K562 (cell line): ENCODE results near the gene NDUFB8. TPM values are rescaled to one million over a fixed set of nuclear protein-coding genes. Genes with fewer than 3 reads are reported as not detected.

Experiments
- ATAC-seq: fragments of 200-7000 bp; cut with Tn5 transposase; 3 replicates; pipeline ENCODE4 v1.9.1; 2020; ENCODE audit warnings: moderate library complexity
- BruUV-seq: library from RNA; stranded (reverse); fragments of 400-500 nt; replicated peaks from 2 replicates; lab custom pipeline; 2021; lab: Mats Ljungman, UMichigan
- CTCF ChIA-PET: fragments of 300-600 bp; formaldehyde crosslinking; extraction: SDS; loops from one replicate; lab custom pipeline; 2021; ENCODE audit warnings: low intra/inter-chr PET ratio; lab: Yijun Ruan, JAX
- POLR2A ChIA-PET: fragments of 300-600, 350-650 bp; sonication (Branson Sonifier 250); formaldehyde crosslinking; extraction: SDS; loops from one replicate; lab custom pipeline; 2021; ENCODE audit warnings: antibody characterized with exemption, inconsistent platforms; lab: Yijun Ruan, JAX
- DNase-seq, 4 experiments: peaks; one replicate each; pipeline versions ENCODE4 v3.0.0 to v3.0.0-alpha.2; 2011 to 2018; ENCODE audit warnings: low spot score in 3 of 4, mixed read lengths in 3 of 4; ENCODE audit errors: extremely low read depth in 1 of 4
- FAIRE-seq: peaks from 2 replicates; lab custom pipeline; 2011; peaks lifted over from hg19 to GRCh38; lab: Jason Lieb, UNC
- H2AFZ ChIP-seq: 2 replicates; pipeline ENCODE4 v1.6.0; 2011; ENCODE audit warnings: low read depth, low read length, control low read depth, inconsistent platforms
- H3K27ac ChIP-seq: fragments of 200-600 bp; 3 replicates; pipeline ENCODE4 v1.8.0; 2011; ENCODE audit warnings: low read depth, mild to moderate bottlenecking, control low read depth, inconsistent platforms, low read length, moderate library complexity, mixed read lengths; ENCODE audit errors: extremely low read depth
- H3K27me3 ChIP-seq, 2 experiments: fragments of 300-600 bp in 1 of 2; 2 replicates in 1 of 2; 3 replicates in 1 of 2; pipeline versions ENCODE4 v1.6.0 to v1.8.0; 2011; ENCODE audit warnings: inconsistent platforms in 2 of 2, low read length in 2 of 2, mild to moderate bottlenecking in 1 of 2, mixed read lengths in 1 of 2, moderate library complexity in 1 of 2; ENCODE audit not compliant: control insufficient read depth in 2 of 2, insufficient read depth in 2 of 2
- H3K36me3 ChIP-seq: fragments of 300-600 bp; 3 replicates; pipeline ENCODE4 v1.8.0; 2011; ENCODE audit warnings: mild to moderate bottlenecking, low read length, inconsistent platforms; ENCODE audit not compliant: control insufficient read depth, insufficient read depth
- H3K4me1 ChIP-seq, 2 experiments: fragments of 200-600 bp in 1 of 2; replicated peaks in 1 of 2; 2 replicates in 1 of 2; 3 replicates in 1 of 2; pipeline versions ENCODE4 v1.5.1 to v1.8.0; 2011; ENCODE audit warnings: inconsistent platforms in 2 of 2, low read length in 2 of 2, mild to moderate bottlenecking in 1 of 2, mixed read lengths in 1 of 2, moderate library complexity in 1 of 2; ENCODE audit not compliant: control insufficient read depth in 2 of 2, insufficient read depth in 2 of 2
- H3K4me2 ChIP-seq: 2 replicates; pipeline ENCODE4 v1.6.1; 2011; ENCODE audit warnings: low read length, control low read depth, inconsistent platforms, mixed read lengths; ENCODE audit not compliant: insufficient read depth
- H3K4me3 ChIP-seq: fragments of 200-600 bp; sonication (generic), shearing (Covaris generic); 2 replicates; pipeline ENCODE4 v1.5.1; 2016; ENCODE audit warnings: control low read depth, inconsistent platforms
- H3K79me2 ChIP-seq: fragments of 200-600 bp; 3 replicates; pipeline ENCODE4 v1.8.0; 2011; ENCODE audit warnings: low read length, inconsistent platforms; ENCODE audit not compliant: control insufficient read depth, insufficient read depth
- H3K9ac ChIP-seq, 2 experiments: 2 replicates each; pipeline versions ENCODE4 v1.6.0 to v1.6.1; 2011; ENCODE audit warnings: low read depth in 2 of 2, low read length in 2 of 2, control low read depth in 1 of 2, inconsistent platforms in 1 of 2, mild to moderate bottlenecking in 1 of 2, mixed read lengths in 1 of 2; ENCODE audit not compliant: insufficient read depth in 1 of 2
- H3K9me1 ChIP-seq: one replicate; pipeline ENCODE4 v1.6.0; 2011; ENCODE audit warnings: inconsistent platforms, mild to moderate bottlenecking, low read length, moderate library complexity; ENCODE audit not compliant: control insufficient read depth, insufficient read depth
- H3K9me3 ChIP-seq: replicated peaks from 2 replicates; pipeline ENCODE4 v1.5.1; 2011; ENCODE audit warnings: low read depth, low read length, inconsistent platforms; ENCODE audit not compliant: control insufficient read depth, insufficient read depth
- H4K20me1 ChIP-seq: replicated peaks from 2 replicates; pipeline ENCODE4 v1.6.1; 2011; ENCODE audit warnings: low read length, inconsistent platforms, mixed read lengths; ENCODE audit not compliant: control insufficient read depth, insufficient read depth
- CBFA2T3 ChIP-seq: fragments of 450-650 bp; IDR thresholded peaks from 2 replicates; pipeline ENCODE4 v1.6.1; 2017
- CCNT2 ChIP-seq: IDR thresholded peaks from 2 replicates; pipeline ENCODE4 v1.6.1; 2011; ENCODE audit warnings: borderline replicate concordance, low read depth, mild to moderate bottlenecking, moderate library complexity, mixed read lengths, low read length; ENCODE audit not compliant: insufficient read length; ENCODE audit errors: extremely low read depth
- CGGBP1 ChIP-seq: fragments of 250-450 bp; sonication (Bioruptor Pico); IDR thresholded peaks from 2 replicates; pipeline ENCODE4 v1.9.0; 2021; ENCODE audit warnings: mild to moderate bottlenecking
- E2F8 ChIP-seq: fragments of 450-650 bp; IDR thresholded peaks from 2 replicates; pipeline ENCODE4 v1.7.1; 2018; ENCODE audit warnings: mild to moderate bottlenecking, low read depth; ENCODE audit not compliant: partially characterized antibody
- ELF2 ChIP-seq: fragments of 250-450 bp; sonication (Bioruptor Pico); IDR thresholded peaks from 2 replicates; pipeline ENCODE4 v1.5.0; 2021; ENCODE audit warnings: mild to moderate bottlenecking
- HDGF ChIP-seq: fragments of 450-650 bp; IDR thresholded peaks from 2 replicates; pipeline ENCODE4 v1.6.1; 2016
- JUN ChIP-seq, 2 experiments: sonication (generic) in 1 of 2; formaldehyde crosslinking in 1 of 2; IDR thresholded peaks; 2 replicates each; pipeline versions ENCODE4 v1.6.1 to v1.8.0; 2012 to 2022; ENCODE audit warnings: borderline replicate concordance in 2 of 2, mild to moderate bottlenecking in 2 of 2, improper control_type of control experiment in 1 of 2, low read depth in 1 of 2, low read length in 1 of 2, missing genetic modification reagents in 1 of 2
- NR3C1 ChIP-seq: sonication (generic); formaldehyde crosslinking; IDR thresholded peaks from 2 replicates; pipeline ENCODE4 v1.8.1; 2022; ENCODE audit warnings: missing genetic modification reagents
- PBX2 ChIP-seq, 2 experiments: IDR thresholded peaks in 1 of 2; conservative IDR thresholded peaks in 1 of 2; 2 replicates each; pipeline ENCODE4 v1.6.1; 2016; ENCODE audit warnings: low read depth in 2 of 2, mild to moderate bottlenecking in 1 of 2, missing compliant biosample characterization in 1 of 2, missing genetic modification characterization in 1 of 2, moderate library complexity in 1 of 2
- SMAD1 ChIP-seq: fragments of 150-350 bp; IDR thresholded peaks from 2 replicates; pipeline ENCODE4 v1.6.1; 2014; ENCODE audit warnings: low read length, low read depth; ENCODE audit not compliant: partially characterized antibody
- SMAD3 ChIP-seq: fragments of 450-650 bp; formaldehyde crosslinking; conservative IDR thresholded peaks from 2 replicates; pipeline ENCODE4 v1.4.0; 2020; ENCODE audit warnings: mild to moderate bottlenecking
- SRF ChIP-seq, 2 experiments: fragments of 250-450, 450-650 bp in 1 of 2; sonication (Bioruptor Pico) in 1 of 2; sonication (generic) in 1 of 2; formaldehyde crosslinking; IDR thresholded peaks; 2 replicates each; pipeline versions ENCODE4 v1.5.0 to v1.5.1; 2020 to 2022; ENCODE audit warnings: mild to moderate bottlenecking in 1 of 2, missing genetic modification reagents in 1 of 2
- ZKSCAN3 ChIP-seq: fragments of 250-450 bp; sonication (Bioruptor Pico); IDR thresholded peaks from 2 replicates; pipeline ENCODE4 v1.4.0; 2020
- ZNF75A ChIP-seq: fragments of 450-650 bp; formaldehyde crosslinking; IDR thresholded peaks from 2 replicates; pipeline ENCODE4 v1.4.0; 2020; ENCODE audit warnings: mild to moderate bottlenecking
- ZNF764 ChIP-seq: fragments of 250-450 bp; sonication (Bioruptor Pico); IDR thresholded peaks from 2 replicates; pipeline ENCODE4 v1.4.0; 2020; ENCODE audit warnings: low read depth, mild to moderate bottlenecking, moderate library complexity
- WGBS: fragments of 100-300 bp; shearing (Covaris generic); methylation state at CpG from one replicate; pipeline ENCODE4 v1.1.6; 2016; ENCODE audit warnings: low coverage, mixed read lengths; ENCODE audit not compliant: insufficient coverage; ENCODE audit errors: missing lambda C conversion rate; 5-methylcytosine and 5-hydroxymethylcytosine counted together
- in situ Hi-C: fragments of 300-500 bp; cut with MboI; formaldehyde crosslinking; loops from 4 replicates; pipeline ENCODE4 v1.15.0; 2018; ENCODE audit warnings: inconsistent platforms, mixed read lengths
- intact Hi-C: fragments of 100-400 bp; cut with micrococcal nuclease; formaldehyde crosslinking; loops from 2 replicates; pipeline ENCODE4 v1.14.2; 2022
- polyA plus RNA-seq, 8 experiments: library from polyadenylated mRNA; depleted of rRNA in 4 of 8; stranded (reverse) in 5 of 8; unstranded in 3 of 8; fragments of >200 nt; fragmentation: Nextera tagmentation in 2 of 8; fragmentation: Illumina TruSeq in 1 of 8; extraction: Ambion mirVana in 2 of 8; extraction: Trizol in 1 of 8; gene quantifications; 2 replicates each; pipeline versions ENCODE4 v1.2.1 to v1.2.3, GENCODE V29; 2011 to 2014; ENCODE audit warnings: inconsistent platforms in 1 of 8, missing spikeins in 1 of 8
- total RNA-seq, 7 experiments: library from RNA; depleted of rRNA in 6 of 7; stranded (reverse); fragments of >200 nt in 6 of 7; fragmentation: Illumina TruSeq in 2 of 7; extraction: Trizol in 2 of 7; gene quantifications; 2 replicates each; pipeline versions ENCODE4 v1.2.1 to v1.2.3, GENCODE V29; 2011 to 2021; ENCODE audit warnings: low replicate concordance in 1 of 7

The NDUFB8 gene
- total and polyA plus RNA-seq, 9 of the 15 experiments (the other 6 are each of a cell fraction or from before 2014, with no cell fraction given): 131 to 360 (median 199) TPM

- no peak for TF ChIP-seq PBX2 (CRISPR knock-in tag; IDR thresholded peaks at IDR 0.05; ENCODE audit: low read depth)
- no peak for TF ChIP-seq PBX2 (tag; conservative IDR thresholded peaks at IDR 0.05; ENCODE audit: low read depth)
- TF ChIP-seq CCNT2: no peak
- TF ChIP-seq ZNF764: no peak
- TF ChIP-seq SRF (CRISPR knock-in tag; IDR thresholded peaks at IDR 0.05): no peak
Measured at GRCh38 chr10:100576282-100576635, 46.6 kb upstream of the NDUFB8 start (continued).

GRCh38 chr10:100575585-100576281, 46.1 kb upstream of the NDUFB8 start:
- no peaks in the 10 kb centered on the region for H3K9me1 ChIP-seq
- no peaks in the 10 kb centered on the region for H3K79me2 ChIP-seq
- no peak overlapping the region for H3K4me3 ChIP-seq
- FAIRE-seq (no peak), ATAC-seq (no peak), DNase-seq (no peak)
- no peak overlapping the region for H3K4me2 ChIP-seq
- H2AFZ ChIP-seq: no peak overlapping the region
- ChIA-PET POLR2A (interaction anchor here (0.7 kb wide), 1 partner anchor 14 kb away, joined by 3 read pairs; no protein-coding TSS in a partner anchor), CTCF (no interaction called here)
- H3K27ac ChIP-seq: no peak overlapping the region
- H3K36me3 ChIP-seq: no peaks in the 10 kb centered on the region
- peaks cover 10 to 43% of the 10 kb centered on the region in 2 experiments; a peak in 4 of 5 replicates for H3K27me3 ChIP-seq
- no TSS peak for BruUV-seq
- WGBS: 0% methylated on average over 2 of the region's 8 CpGs
- no peaks in the 10 kb centered on the region for H3K9me3 ChIP-seq
- no peaks in the 10 kb centered on the region for H4K20me1 ChIP-seq
- no peaks in the 10 kb centered on the region for H3K4me1 ChIP-seq
- no peak overlapping the region for H3K9ac ChIP-seq
- in situ Hi-C loops (no loop called here), intact Hi-C loops (no loop called here)
- TF ChIP-seq HDGF (no peak), ZNF75A (CRISPR knock-in tag) (no peak), CBFA2T3 (no peak), ELF2 (CRISPR knock-in tag) (no peak), E2F8 (no peak), NR3C1 (no peak), SMAD3 (no peak), CGGBP1 (no peak), SMAD1 (no peak), ZKSCAN3 (no peak), JUN (IDR thresholded peaks at IDR 0.05; ENCODE audit: borderline replicate concordance, low read depth, low read length) (no peak), JUN (CRISPR knock-in tag; IDR thresholded peaks at IDR 0.05; ENCODE audit: borderline replicate concordance) (no peak)
